Measurements from ENCODE around the gene KRT86. TPM values are rescaled to one million over a fixed set of nuclear protein-coding genes. Genes with fewer than 3 reads are reported as not detected.

Gene KRT86
- total RNA-seq, result not detected
- long read RNA-seq, result 0 reads

DNA sequence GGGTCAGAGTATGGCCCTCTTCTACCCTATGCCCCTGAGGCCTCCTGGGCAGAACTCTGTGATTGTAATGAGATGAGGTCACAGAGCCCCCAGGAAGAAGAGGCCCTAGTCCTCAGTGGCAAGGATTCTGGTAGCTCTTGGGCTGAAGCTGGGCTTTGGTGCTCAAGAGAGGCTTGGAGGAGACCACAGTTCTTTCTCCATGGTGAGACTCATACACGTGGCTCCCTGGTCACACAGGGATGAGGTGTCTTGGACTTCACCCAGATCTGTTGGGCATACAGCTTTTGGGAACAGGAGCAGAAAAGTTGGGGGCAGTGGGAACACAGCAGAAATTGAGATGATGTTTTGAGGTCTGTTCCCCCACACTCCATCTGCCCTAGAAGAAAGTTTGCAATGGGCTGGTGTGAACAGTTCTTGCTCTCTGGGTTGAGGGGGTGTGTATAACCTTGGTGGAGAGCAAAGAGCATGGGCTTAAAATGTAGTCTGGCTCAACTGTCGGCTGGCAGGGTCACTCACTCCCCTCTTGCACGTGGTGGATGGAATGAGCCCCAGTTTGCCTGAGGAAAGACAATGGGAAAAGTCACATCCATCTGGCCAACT is at the start of gene KRT86:
Gene KRT86 (plus strand): TSS at position 125 of the 600 bp plus-strand sequence. CDS start 27,272 bp downstream, outside the sequence.
- H3K36me3 ChIP-seq, result no peaks in the 10 kb centered on the region
- no peak within 1 kb of the TSS for H3K4me3 ChIP-seq
- intact Hi-C loops (cut with micrococcal nuclease), result no loop called here
- DNase-seq, result no peak
- H3K4me1 ChIP-seq, result peaks cover 10% of the 10 kb centered on the region
- H3K27me3 ChIP-seq (ENCODE audit: low read depth), result peaks cover 74% of the 10 kb centered on the region
- TF ChIP-seq, protein P1, sequence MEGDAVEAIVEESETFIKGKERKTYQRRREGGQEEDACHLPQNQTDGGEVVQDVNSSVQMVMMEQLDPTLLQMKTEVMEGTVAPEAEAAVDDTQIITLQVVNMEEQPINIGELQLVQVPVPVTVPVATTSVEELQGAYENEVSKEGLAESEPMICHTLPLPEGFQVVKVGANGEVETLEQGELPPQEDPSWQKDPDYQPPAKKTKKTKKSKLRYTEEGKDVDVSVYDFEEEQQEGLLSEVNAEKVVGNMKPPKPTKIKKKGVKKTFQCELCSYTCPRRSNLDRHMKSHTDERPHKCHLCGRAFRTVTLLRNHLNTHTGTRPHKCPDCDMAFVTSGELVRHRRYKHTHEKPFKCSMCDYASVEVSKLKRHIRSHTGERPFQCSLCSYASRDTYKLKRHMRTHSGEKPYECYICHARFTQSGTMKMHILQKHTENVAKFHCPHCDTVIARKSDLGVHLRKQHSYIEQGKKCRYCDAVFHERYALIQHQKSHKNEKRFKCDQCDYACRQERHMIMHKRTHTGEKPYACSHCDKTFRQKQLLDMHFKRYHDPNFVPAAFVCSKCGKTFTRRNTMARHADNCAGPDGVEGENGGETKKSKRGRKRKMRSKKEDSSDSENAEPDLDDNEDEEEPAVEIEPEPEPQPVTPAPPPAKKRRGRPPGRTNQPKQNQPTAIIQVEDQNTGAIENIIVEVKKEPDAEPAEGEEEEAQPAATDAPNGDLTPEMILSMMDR (IDR thresholded peaks at IDR 0.05; ENCODE audit: borderline replicate concordance), result no peak
- H3K27ac ChIP-seq (replicated peaks), result no peak within 1 kb of the TSS
- H3K9me3 ChIP-seq (replicated peaks), result no peaks in the 10 kb centered on the region

DNA sequence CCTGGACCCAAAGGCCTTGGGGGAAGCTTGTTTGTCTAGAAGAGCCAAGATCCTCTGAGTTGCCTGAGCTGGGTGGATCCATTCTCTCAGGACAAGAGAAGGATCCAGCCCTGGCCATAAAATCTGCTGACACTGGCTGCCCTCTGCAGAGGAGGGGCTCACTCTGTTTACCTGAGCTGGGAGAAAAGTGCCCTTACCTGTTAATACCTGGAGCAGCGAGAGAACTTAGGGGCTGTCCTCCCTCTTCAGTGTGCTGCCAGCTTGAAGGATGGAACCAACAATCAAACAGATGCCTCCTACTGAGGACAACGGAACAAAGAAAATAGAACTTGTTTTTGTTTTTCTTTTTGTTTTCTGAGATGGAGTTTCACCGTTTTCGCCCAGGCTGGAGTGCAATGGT is 48.7 kb upstream of the KRT86 start:
- Histone ChIP-seq H3K4me1 (peaks cover 6% of the 10 kb centered on the region), H3K4me3 (no peak overlapping the region), H3K36me3 (no peaks in the 10 kb centered on the region), H3K27me3 (ENCODE audit: low read depth) (peaks cover 68% of the 10 kb centered on the region), H3K27ac (replicated peaks) (no peak overlapping the region), H3K9me3 (replicated peaks) (no peaks in the 10 kb centered on the region)
- intact Hi-C loops (cut with micrococcal nuclease), result no loop called here
- no peak for DNase-seq
- TF ChIP-seq, protein P1 (IDR thresholded peaks at IDR 0.05; ENCODE audit: borderline replicate concordance), result no peak

DNA sequence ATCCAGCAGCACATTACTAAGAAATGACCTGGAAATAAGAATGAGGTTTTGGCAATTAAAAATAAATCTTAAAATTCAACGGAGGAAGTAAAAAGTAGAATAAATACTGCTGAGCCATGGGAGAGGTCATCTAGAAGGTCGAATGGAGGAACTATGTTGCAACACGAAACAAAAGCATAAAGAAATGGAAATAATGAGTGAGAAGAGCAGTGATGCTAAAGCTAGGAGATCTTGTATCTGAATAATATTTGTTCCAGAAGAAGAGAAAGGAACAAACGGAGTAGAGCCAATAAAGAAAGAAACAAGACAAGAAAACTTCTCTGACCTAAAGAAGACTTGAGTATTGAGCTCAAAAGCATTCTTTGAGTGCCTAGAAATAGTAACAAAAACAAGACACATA is 48.0 kb upstream of the KRT86 start:
- Histone ChIP-seq H3K9me3 (replicated peaks) (no peaks in the 10 kb centered on the region), H3K4me3 (no peak overlapping the region), H3K36me3 (no peaks in the 10 kb centered on the region), H3K4me1 (peaks cover 13% of the 10 kb centered on the region), H3K27me3 (ENCODE audit: low read depth) (peaks cover 67% of the 10 kb centered on the region), H3K27ac (replicated peaks) (no peak overlapping the region)
- no peak for DNase-seq
- TF ChIP-seq, protein P1 (IDR thresholded peaks at IDR 0.05; ENCODE audit: borderline replicate concordance), result no peak
- intact Hi-C loops (cut with micrococcal nuclease), result no loop called here

DNA sequence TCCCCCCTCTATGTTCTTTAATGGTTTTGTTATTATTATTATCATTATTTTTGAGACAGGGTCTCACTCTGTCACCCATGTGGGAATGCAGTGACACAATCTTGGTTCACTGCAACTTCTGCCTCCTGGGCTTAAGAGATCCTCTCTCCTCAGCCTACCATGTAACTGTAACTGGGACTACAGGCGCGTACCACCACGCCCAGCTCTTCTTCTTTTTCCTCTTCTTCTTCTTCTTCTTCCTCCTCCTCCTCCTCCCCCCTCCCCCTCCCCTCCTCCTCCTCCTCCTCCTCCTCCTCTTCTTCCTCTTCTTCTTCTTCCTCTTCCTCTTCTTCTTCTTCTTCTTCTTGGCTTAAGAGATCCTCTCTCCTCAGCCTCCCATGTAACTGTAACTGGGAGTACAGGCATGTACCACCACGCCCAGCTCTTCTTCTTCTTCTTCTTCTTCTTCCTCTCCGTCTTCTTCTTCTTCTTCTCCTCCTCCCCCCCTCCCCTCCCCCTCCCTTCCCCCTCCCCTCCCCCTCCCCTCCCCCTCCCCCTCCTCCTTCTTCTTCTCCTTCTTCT is 46.8 kb upstream of the KRT86 start:
- no peak for DNase-seq
- no peak overlapping the region for H3K4me3 ChIP-seq
- intact Hi-C loops (cut with micrococcal nuclease), result no loop called here
- no peaks in the 10 kb centered on the region for H3K36me3 ChIP-seq
- peaks cover 25% of the 10 kb centered on the region for H3K4me1 ChIP-seq
- TF ChIP-seq, protein P1 (IDR thresholded peaks at IDR 0.05; ENCODE audit: borderline replicate concordance), result no peak
- peaks cover 66% of the 10 kb centered on the region for H3K27me3 ChIP-seq (ENCODE audit: low read depth)
- no peak overlapping the region for H3K27ac ChIP-seq (replicated peaks)
- no peaks in the 10 kb centered on the region for H3K9me3 ChIP-seq (replicated peaks)

DNA sequence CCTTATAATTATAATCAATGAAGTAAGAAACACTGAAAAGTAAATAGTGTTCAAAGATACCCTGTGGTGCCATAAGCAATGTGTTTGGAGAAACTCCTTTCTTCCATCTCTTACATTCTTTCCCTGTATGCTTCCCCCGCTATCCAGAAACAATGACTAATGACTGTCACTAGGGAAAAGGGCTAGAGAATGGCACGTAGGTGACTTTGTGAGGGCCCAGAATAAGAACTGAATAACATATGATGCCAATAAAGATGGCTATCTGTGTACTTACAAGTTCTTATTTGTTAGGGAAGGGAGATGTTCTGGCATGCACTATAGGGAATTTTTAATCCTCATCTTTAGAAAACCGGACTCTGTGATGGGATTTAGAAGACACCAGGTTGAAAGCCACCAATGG is 46.1 kb upstream of the KRT86 start:
- DNase-seq, result no peak
- H3K4me1 ChIP-seq, result peaks cover 32% of the 10 kb centered on the region
- intact Hi-C loops (cut with micrococcal nuclease), result no loop called here
- no peaks in the 10 kb centered on the region for H3K36me3 ChIP-seq
- H3K27me3 ChIP-seq (ENCODE audit: low read depth), result peaks cover 68% of the 10 kb centered on the region
- no peak overlapping the region for H3K27ac ChIP-seq (replicated peaks)
- TF ChIP-seq, protein P1 (IDR thresholded peaks at IDR 0.05; ENCODE audit: borderline replicate concordance), result no peak
- no peaks in the 10 kb centered on the region for H3K9me3 ChIP-seq (replicated peaks)
- H3K4me3 ChIP-seq, result no peak overlapping the region

All from left ventricle myocardium inferior (tissue), 1 donor.